Measurements from ENCODE around the gene CLEC6A. TPM values are rescaled to one million over a fixed set of nuclear protein-coding genes. Genes with fewer than 3 reads are reported as not detected.

Gene CLEC6A
- total RNA-seq, 5 donors from 2014 or later (not counting 1 experiment from before 2014, with no cell fraction given), result not detected

DNA sequence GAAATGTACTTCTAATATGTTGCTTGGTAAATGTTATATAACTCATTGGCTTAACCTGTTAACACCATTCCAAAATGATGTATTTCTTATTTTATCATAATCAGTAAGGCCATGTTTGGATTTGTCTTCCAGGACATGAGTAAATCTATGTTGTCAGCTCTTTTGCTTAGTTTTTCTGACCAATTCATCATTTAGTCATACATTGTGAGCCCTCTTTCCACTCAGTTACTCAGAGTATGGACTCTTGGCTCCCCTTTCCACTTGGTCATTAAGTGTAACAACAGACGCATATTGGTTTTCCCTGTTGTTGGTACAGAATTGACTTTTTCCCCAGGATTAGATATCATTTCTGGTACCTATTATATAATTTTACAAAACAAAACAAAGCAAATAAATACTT lies 48.6 kb downstream of the CLEC6A start:
- POLR2A ChIA-PET, result no interaction called here
- Histone ChIP-seq H3K4me3 (ENCODE audit: control insufficient read depth in 1 of 2, extremely low read depth in 1 of 2, low read length in 1 of 2) (no peak overlapping the region), H3K36me3 (ENCODE audit: control insufficient read depth in 2 of 2, extremely low read depth in 1 of 2, insufficient read depth in 1 of 2, low read length in 1 of 2) (no peaks in the 10 kb centered on the region), H3K4me1 (ENCODE audit: control insufficient read depth in 1 of 2, extremely low read depth in 1 of 2, insufficient read depth in 2 of 2, low read length in 2 of 2) (peaks cover 0 to 19% of the 10 kb centered on the region in 2 experiments), H3K27ac (ENCODE audit: low read length) (no peak overlapping the region), H3K9me3 (no peaks in the 10 kb centered on the region), H3K27me3 (replicated peaks in 1 of 2; ENCODE audit: control insufficient read depth in 2 of 2, extremely low read depth in 1 of 2, insufficient read depth in 2 of 2, low read length in 1 of 2) (peaks cover 0 to 15% of the 10 kb centered on the region in 2 experiments)
- no peak for DNase-seq
- no peaks in the 10 kb centered on the region for H3K36me3 Mint-ChIP-seq
- H3K27me3 Mint-ChIP-seq, result peaks cover 1 to 5% of the 10 kb centered on the region in 2 donors
- no peak for ATAC-seq (replicated peaks in 1 of 4)
- CTCF ChIA-PET, result interaction anchor here in 1 of 2 donors (0.6 kb wide), 1 partner anchor 9 kb away, joined by 4 read pairs; the partner anchor contains the start of gene CLEC4D
- H3K4me3 Mint-ChIP-seq, result no peak overlapping the region
- no peak overlapping the region for H3K27ac Mint-ChIP-seq
- WGBS (ENCODE audit: insufficient coverage), result no CpG with 5 or more reads among the region's 1 CpG
- H3K4me1 Mint-ChIP-seq, result peaks cover 8 to 14% (median 10%) of the 10 kb centered on the region in 3 donors
- no peaks in the 10 kb centered on the region for H3K9me3 Mint-ChIP-seq

DNA sequence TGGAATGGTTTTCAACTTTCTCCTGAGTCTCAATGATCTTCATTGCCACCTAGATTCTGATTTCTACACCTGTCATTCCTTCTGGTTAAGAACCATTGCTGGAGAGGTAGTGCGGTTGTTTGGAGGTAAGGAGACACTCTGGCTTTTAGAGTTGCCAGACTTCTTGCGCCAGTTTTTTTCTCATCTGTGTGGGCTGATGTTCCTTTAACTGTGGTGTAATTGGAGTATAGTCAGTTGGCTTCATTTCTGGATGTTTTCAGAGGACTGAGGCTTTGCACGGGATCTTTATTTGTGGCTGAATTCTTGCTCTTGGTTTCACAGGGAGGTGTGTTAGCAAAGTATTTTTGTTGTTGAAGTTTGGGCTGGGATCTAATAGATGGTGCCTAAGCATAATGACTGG lies 51.8 kb downstream of the CLEC6A start:
- Mint-ChIP-seq H3K4me3 (no peak overlapping the region), H3K36me3 (no peaks in the 10 kb centered on the region), H3K4me1 (peaks cover 0 to under 1% (median 0%) of the 10 kb centered on the region in 3 donors), H3K9me3 (no peaks in the 10 kb centered on the region), H3K27ac (no peak overlapping the region), H3K27me3 (peaks cover 7 to 12% of the 10 kb centered on the region in 2 donors)
- DNase-seq, result no peak
- H3K4me1 ChIP-seq (ENCODE audit: control insufficient read depth in 1 of 2, extremely low read depth in 1 of 2, insufficient read depth in 2 of 2, low read length in 2 of 2), result peaks cover 0 to 5% of the 10 kb centered on the region in 2 experiments
- no peak for ATAC-seq (replicated peaks in 1 of 4)
- H3K36me3 ChIP-seq (ENCODE audit: control insufficient read depth in 2 of 2, extremely low read depth in 1 of 2, insufficient read depth in 1 of 2, low read length in 1 of 2), result no peaks in the 10 kb centered on the region
- WGBS (ENCODE audit: insufficient coverage), result 96% methylated on average over 2 of the region's 3 CpGs
- H3K27me3 ChIP-seq (replicated peaks in 1 of 2; ENCODE audit: control insufficient read depth in 2 of 2, extremely low read depth in 1 of 2, insufficient read depth in 2 of 2, low read length in 1 of 2), result peaks cover 0 to 20% of the 10 kb centered on the region in 2 experiments
- H3K9me3 ChIP-seq, result no peaks in the 10 kb centered on the region
- no peak overlapping the region for H3K4me3 ChIP-seq (ENCODE audit: control insufficient read depth in 1 of 2, extremely low read depth in 1 of 2, low read length in 1 of 2)
- H3K27ac ChIP-seq (ENCODE audit: low read length), result no peak overlapping the region
- CTCF ChIA-PET, result no interaction called here
- POLR2A ChIA-PET, result no interaction called here

DNA sequence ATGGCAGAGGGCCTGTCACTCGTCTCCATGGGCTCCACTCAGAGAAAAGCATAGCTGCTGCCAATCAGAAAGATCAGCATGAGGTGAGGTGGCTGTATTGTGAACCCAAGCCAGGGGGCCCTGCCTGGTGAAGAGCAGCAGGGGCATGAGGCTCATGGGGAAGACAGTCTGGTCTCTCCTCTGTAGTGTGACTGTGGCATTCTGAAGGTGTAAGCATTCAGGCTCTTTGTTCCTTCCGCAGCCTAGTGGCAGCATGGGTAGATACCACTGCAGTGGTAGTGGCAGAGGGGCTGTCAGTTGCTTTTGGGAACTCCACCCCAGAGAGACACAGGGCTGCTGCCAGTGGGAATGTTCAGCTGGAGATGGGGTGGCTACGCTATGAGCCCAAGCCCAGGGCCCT lies 52.5 kb downstream of the CLEC6A start:
- Mint-ChIP-seq H3K27ac (no peak overlapping the region), H3K4me3 (no peak overlapping the region), H3K4me1 (no peaks in the 10 kb centered on the region), H3K27me3 (peaks cover 7 to 12% of the 10 kb centered on the region in 2 donors), H3K36me3 (no peaks in the 10 kb centered on the region), H3K9me3 (no peaks in the 10 kb centered on the region)
- no peaks in the 10 kb centered on the region for H3K36me3 ChIP-seq (ENCODE audit: control insufficient read depth in 2 of 2, extremely low read depth in 1 of 2, insufficient read depth in 1 of 2, low read length in 1 of 2)
- ATAC-seq (replicated peaks in 1 of 4) (no peak), DNase-seq (no peak)
- H3K4me1 ChIP-seq (ENCODE audit: control insufficient read depth in 1 of 2, extremely low read depth in 1 of 2, insufficient read depth in 2 of 2, low read length in 2 of 2), result peaks cover 0 to 9% of the 10 kb centered on the region in 2 experiments
- H3K27me3 ChIP-seq (replicated peaks in 1 of 2; ENCODE audit: control insufficient read depth in 2 of 2, extremely low read depth in 1 of 2, insufficient read depth in 2 of 2, low read length in 1 of 2), result peaks cover 0 to 20% of the 10 kb centered on the region in 2 experiments
- 94% methylated on average over 3 of the region's 3 CpGs for WGBS (ENCODE audit: insufficient coverage)
- ChIA-PET CTCF (no interaction called here), POLR2A (no interaction called here)
- H3K4me3 ChIP-seq (ENCODE audit: control insufficient read depth in 1 of 2, extremely low read depth in 1 of 2, low read length in 1 of 2), result no peak overlapping the region
- H3K9me3 ChIP-seq, result no peaks in the 10 kb centered on the region
- H3K27ac ChIP-seq (ENCODE audit: low read length), result no peak overlapping the region

DNA sequence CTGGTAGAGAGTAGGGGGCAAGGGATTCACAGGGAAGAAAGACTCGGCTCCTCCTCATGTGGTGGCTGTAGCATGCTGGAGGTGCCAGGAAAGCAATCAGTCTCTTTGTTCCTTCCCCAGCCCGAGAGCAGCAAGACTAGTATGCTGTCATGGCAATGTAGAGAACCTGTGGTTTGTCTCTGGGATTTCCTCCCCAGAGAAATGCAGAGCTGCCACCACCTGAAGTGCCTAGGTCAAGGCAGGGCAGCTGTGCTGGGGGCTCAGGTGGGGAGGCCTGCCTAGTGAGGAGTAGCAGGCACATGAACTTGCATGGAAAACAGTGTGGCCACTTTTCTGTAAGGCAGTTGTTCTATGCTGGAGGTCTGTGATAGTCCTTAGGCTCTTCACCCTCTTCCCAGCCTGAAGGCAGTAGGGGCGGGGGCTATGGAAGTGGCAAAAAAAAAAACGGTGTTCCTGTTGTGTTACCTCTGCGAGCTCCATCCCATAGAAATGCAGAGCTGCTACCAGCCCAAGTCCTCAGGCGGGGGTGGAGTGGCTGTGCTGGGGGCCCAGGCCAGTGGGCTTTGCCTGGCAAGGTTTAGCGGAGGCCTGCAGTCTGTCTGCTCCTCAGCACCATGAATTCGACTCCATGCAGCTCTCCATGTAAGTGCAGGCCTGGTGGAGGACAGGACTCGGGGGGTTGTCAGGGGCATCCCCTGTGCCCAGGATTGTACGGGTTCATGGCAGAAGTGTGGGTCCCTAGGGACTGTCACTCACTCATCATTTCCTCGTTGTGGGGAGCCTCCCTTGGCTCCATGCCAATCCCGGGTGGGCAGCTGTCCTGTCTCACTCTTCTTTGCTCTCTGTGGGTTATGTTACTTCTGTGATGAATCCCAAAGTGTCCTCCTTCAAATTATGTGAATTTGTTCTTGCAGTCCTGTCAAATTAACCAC lies 53.4 kb downstream of the CLEC6A start:
- H3K36me3 Mint-ChIP-seq, result no peaks in the 10 kb centered on the region
- POLR2A ChIA-PET, result no interaction called here
- ATAC-seq (replicated peaks in 1 of 4) (no peak), DNase-seq (no peak)
- H3K27ac Mint-ChIP-seq, result no peak overlapping the region
- CTCF ChIA-PET, result interaction anchor here (0.7 kb wide), 2 partner anchors 9 to 570 kb away, joined by 3 read pairs; no protein-coding TSS in a partner anchor
- peaks cover 0 to 4% (median 0%) of the 10 kb centered on the region in 3 donors for H3K4me1 Mint-ChIP-seq
- no peak overlapping the region for H3K4me3 Mint-ChIP-seq
- no peaks in the 10 kb centered on the region for H3K9me3 Mint-ChIP-seq
- Histone ChIP-seq H3K9me3 (no peaks in the 10 kb centered on the region), H3K4me3 (ENCODE audit: control insufficient read depth in 1 of 2, extremely low read depth in 1 of 2, low read length in 1 of 2) (no peak overlapping the region), H3K36me3 (ENCODE audit: control insufficient read depth in 2 of 2, extremely low read depth in 1 of 2, insufficient read depth in 1 of 2, low read length in 1 of 2) (no peaks in the 10 kb centered on the region), H3K27ac (ENCODE audit: low read length) (no peak overlapping the region), H3K27me3 (replicated peaks in 1 of 2; ENCODE audit: control insufficient read depth in 2 of 2, extremely low read depth in 1 of 2, insufficient read depth in 2 of 2, low read length in 1 of 2) (peaks cover 0 to 20% of the 10 kb centered on the region in 2 experiments), H3K4me1 (ENCODE audit: control insufficient read depth in 1 of 2, extremely low read depth in 1 of 2, insufficient read depth in 2 of 2, low read length in 2 of 2) (peaks cover 0 to 13% of the 10 kb centered on the region in 2 experiments)
- 68% methylated on average over 8 of the region's 12 CpGs for WGBS (ENCODE audit: insufficient coverage)
- peaks cover 7 to 17% of the 10 kb centered on the region in 2 donors for H3K27me3 Mint-ChIP-seq

DNA sequence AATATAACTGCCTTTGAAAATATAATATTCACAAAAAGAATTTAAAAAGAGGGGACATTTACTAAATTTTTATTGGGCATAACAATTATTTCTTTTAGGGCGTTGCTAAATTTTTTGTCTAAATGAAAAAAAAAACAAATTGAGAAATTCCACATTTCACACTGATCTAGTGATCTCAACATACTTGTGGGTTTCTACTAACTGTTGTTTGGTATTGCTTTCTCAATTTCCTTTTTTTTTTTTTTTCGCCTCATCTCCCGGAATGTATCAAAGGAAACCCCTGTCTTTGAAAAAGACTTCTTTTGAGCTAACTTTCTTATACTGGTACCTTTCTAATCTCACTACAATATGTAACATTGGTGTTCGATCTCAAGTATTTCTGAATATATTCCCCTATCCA lies 57.5 kb downstream of the CLEC6A start, which contains the start of gene CLEC4D:
Gene CLEC4D, plus strand, starts transcription at position 248 of the 400 bp plus-strand sequence. CDS start 230 bp downstream, outside the sequence.
- DNase-seq (no peak), ATAC-seq (replicated peaks in 1 of 4) (no peak)
- Histone ChIP-seq H3K4me1 (ENCODE audit: control insufficient read depth in 1 of 2, extremely low read depth in 1 of 2, insufficient read depth in 2 of 2, low read length in 2 of 2) (peaks cover 0 to 13% of the 10 kb centered on the region in 2 experiments), H3K36me3 (ENCODE audit: control insufficient read depth in 2 of 2, extremely low read depth in 1 of 2, insufficient read depth in 1 of 2, low read length in 1 of 2) (no peaks in the 10 kb centered on the region), H3K27me3 (replicated peaks in 1 of 2; ENCODE audit: control insufficient read depth in 2 of 2, extremely low read depth in 1 of 2, insufficient read depth in 2 of 2, low read length in 1 of 2) (peaks cover 0 to 16% of the 10 kb centered on the region in 2 experiments), H3K9me3 (no peaks in the 10 kb centered on the region), H3K27ac (ENCODE audit: low read length) (no peak within 1 kb of the TSS), H3K4me3 (ENCODE audit: control insufficient read depth in 1 of 2, extremely low read depth in 1 of 2, low read length in 1 of 2) (no peak within 1 kb of the TSS)
- no peaks in the 10 kb centered on the region for H3K36me3 Mint-ChIP-seq
- no peak within 1 kb of the TSS for H3K4me3 Mint-ChIP-seq
- WGBS (ENCODE audit: insufficient coverage), result no CpG with 5 or more reads among the region's 4 CpGs
- ChIA-PET CTCF (interaction anchor here (0.6 to 0.7 kb wide), 2 partner anchors 9 to 1428 kb away, joined by 3 to 4 read pairs; no protein-coding TSS in a partner anchor), POLR2A (interaction anchor here in 1 of 2 donors (0.6 kb wide), 1 partner anchor 9 kb away, joined by 9 read pairs; no protein-coding TSS in a partner anchor)
- no peak within 1 kb of the TSS for H3K27ac Mint-ChIP-seq
- H3K9me3 Mint-ChIP-seq, result no peaks in the 10 kb centered on the region
- peaks cover 10 to 30% of the 10 kb centered on the region in 2 donors for H3K27me3 Mint-ChIP-seq
- H3K4me1 Mint-ChIP-seq, result peaks cover 0 to 4% (median 0%) of the 10 kb centered on the region in 3 donors

DNA sequence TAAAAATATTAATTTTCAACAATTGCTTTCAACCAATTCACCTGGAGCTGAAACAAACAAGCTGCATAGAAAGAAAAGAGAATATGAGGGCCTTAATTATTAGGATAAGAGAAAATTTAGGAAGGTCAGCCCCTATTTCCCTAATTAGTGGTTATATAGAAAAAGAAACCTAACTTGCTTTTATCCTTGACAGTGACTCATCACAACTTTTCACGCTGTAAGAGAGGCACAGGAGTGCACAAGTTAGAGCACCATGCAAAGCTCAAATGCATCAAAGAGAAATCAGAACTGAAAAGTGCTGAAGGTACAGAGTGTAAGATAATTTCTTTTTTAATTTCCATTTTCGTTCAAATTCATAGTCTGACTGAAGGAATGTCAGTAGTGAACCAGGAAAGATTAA lies 62.2 kb downstream of the CLEC6A start:
- Histone ChIP-seq H3K36me3 (ENCODE audit: control insufficient read depth in 2 of 2, extremely low read depth in 1 of 2, insufficient read depth in 1 of 2, low read length in 1 of 2) (no peaks in the 10 kb centered on the region), H3K27me3 (replicated peaks in 1 of 2; ENCODE audit: control insufficient read depth in 2 of 2, extremely low read depth in 1 of 2, insufficient read depth in 2 of 2, low read length in 1 of 2) (no peaks in the 10 kb centered on the region), H3K4me3 (ENCODE audit: control insufficient read depth in 1 of 2, extremely low read depth in 1 of 2, low read length in 1 of 2) (no peak overlapping the region), H3K9me3 (no peaks in the 10 kb centered on the region), H3K27ac (ENCODE audit: low read length) (no peak overlapping the region), H3K4me1 (ENCODE audit: control insufficient read depth in 1 of 2, extremely low read depth in 1 of 2, insufficient read depth in 2 of 2, low read length in 2 of 2) (peaks cover 0 to 4% of the 10 kb centered on the region in 2 experiments)
- no peaks in the 10 kb centered on the region for H3K9me3 Mint-ChIP-seq
- H3K36me3 Mint-ChIP-seq, result no peaks in the 10 kb centered on the region
- H3K27me3 Mint-ChIP-seq, result peaks cover 14 to 27% of the 10 kb centered on the region in 2 donors
- CTCF ChIA-PET, result interaction anchor here in 1 of 2 donors (0.8 kb wide), 1 partner anchor 9 kb away, joined by 3 read pairs; no protein-coding TSS in a partner anchor
- no peak overlapping the region for H3K27ac Mint-ChIP-seq
- peaks cover 0 to 4% (median 0%) of the 10 kb centered on the region in 3 donors for H3K4me1 Mint-ChIP-seq
- WGBS (ENCODE audit: insufficient coverage), result no CpG with 5 or more reads among the region's 2 CpGs
- POLR2A ChIA-PET, result no interaction called here
- H3K4me3 Mint-ChIP-seq, result no peak overlapping the region
- ATAC-seq (replicated peaks in 1 of 4) (no peak), DNase-seq (no peak)

Measured in T-cell (primary cell).